Measurements from ENCODE around the gene S100A8.

- TF ChIP-seq CTCF (IDR thresholded peaks at IDR 0.05; ENCODE audit: insufficient read depth, low read depth, low read length), result no peak
- no peak for TF ChIP-seq EZH2 (IDR thresholded peaks at IDR 0.05; ENCODE audit: insufficient read depth, low read length)
These were observed 42.2 kb upstream of the S100A8 start for GRCh38 chr1:153432874-153433681.
